HEK293T (cell line): ENCODE results near the gene CES1.

Source experiments
- ARNT ChIP-seq: fragments of 450-650 bp; IDR thresholded peaks from 2 replicates; pipeline ENCODE4 v1.6.1; 2017; ENCODE audit warnings: mild to moderate bottlenecking
- BHLHE40 ChIP-seq: fragments of 450-650 bp; IDR thresholded peaks from 2 replicates; pipeline ENCODE4 v1.6.1; 2016; ENCODE audit warnings: mild to moderate bottlenecking, moderate library complexity, borderline replicate concordance
- ELF4 ChIP-seq: fragments of 450-650 bp; IDR thresholded peaks from 2 replicates; pipeline ENCODE4 v1.6.1; 2017; ENCODE audit warnings: antibody characterized with exemption
- FOXA1 ChIP-seq: fragments of 450-650 bp; IDR thresholded peaks from 2 replicates; pipeline ENCODE4 v1.6.1; 2016; ENCODE audit warnings: mild to moderate bottlenecking
- FOXK2 ChIP-seq: fragments of 450-650 bp; IDR thresholded peaks from 2 replicates; pipeline ENCODE4 v1.6.1; 2016; ENCODE audit warnings: mild to moderate bottlenecking
- HDGF ChIP-seq: fragments of 450-650 bp; IDR thresholded peaks from 2 replicates; pipeline ENCODE4 v1.6.1; 2017; ENCODE audit warnings: antibody characterized with exemption, borderline replicate concordance
- L3MBTL2 ChIP-seq: fragments of 450-650 bp; conservative IDR thresholded peaks from 2 replicates; pipeline ENCODE4 v1.6.1; 2016; ENCODE audit warnings: mild to moderate bottlenecking
- SP1 ChIP-seq: fragments of 450-650 bp; IDR thresholded peaks from 2 replicates; pipeline ENCODE4 v1.6.1; 2017
- SUZ12 ChIP-seq: fragments of 450-650 bp; IDR thresholded peaks from 2 replicates; pipeline ENCODE4 v1.6.1; 2016; ENCODE audit warnings: mild to moderate bottlenecking
- TARDBP ChIP-seq: fragments of 450-650 bp; IDR thresholded peaks from 2 replicates; pipeline ENCODE4 v1.6.1; 2016
- ZNF384 ChIP-seq: fragments of 450-650 bp; IDR thresholded peaks from 2 replicates; pipeline ENCODE4 v1.6.1; 2016

GRCh38 chr16:55876854-55877253 is 44.0 kb upstream of the CES1 start:
- TF ChIP-seq ZNF384 (no peak), L3MBTL2 (no peak), FOXA1 (no peak), FOXK2 (no peak), SUZ12 (no peak), ARNT (no peak), SP1 (no peak), HDGF (no peak), TARDBP (no peak), BHLHE40 (no peak), ELF4 (no peak)
